NT2/D1 (cell line): ENCODE results near the gene ZNF334.

Source experiments
- DNase-seq: peaks from one replicate; pipeline ENCODE4 v3.0.0-alpha.2; 2011; ENCODE audit warnings: low read depth, low spot score
- H3K27me3 ChIP-seq: 2 replicates; pipeline ENCODE4 v1.6.0; 2011; ENCODE audit warnings: mild to moderate bottlenecking; ENCODE audit not compliant: insufficient read length, insufficient read depth
- H3K36me3 ChIP-seq: 2 replicates; pipeline ENCODE4 v1.6.1; 2011; ENCODE audit warnings: mild to moderate bottlenecking, low read length, mixed read lengths; ENCODE audit not compliant: insufficient read depth, insufficient read length
- H3K4me1 ChIP-seq: 2 replicates; pipeline ENCODE4 v1.5.1; 2011; ENCODE audit not compliant: insufficient read depth, insufficient read length
- H3K4me3 ChIP-seq: 2 replicates; pipeline ENCODE4 v1.5.1; 2011; ENCODE audit warnings: low read depth; ENCODE audit not compliant: insufficient read length
- H3K9ac ChIP-seq: 2 replicates; pipeline ENCODE4 v1.6.0; 2011; ENCODE audit warnings: low read depth; ENCODE audit not compliant: insufficient read length
- H3K9me3 ChIP-seq: 2 replicates; pipeline ENCODE4 v1.5.1; 2011; ENCODE audit warnings: mild to moderate bottlenecking, low read length; ENCODE audit not compliant: insufficient read depth
- SUZ12 ChIP-seq: IDR thresholded peaks from 2 replicates; pipeline ENCODE4 v1.6.1; 2011; ENCODE audit not compliant: insufficient read length, insufficient read depth; ENCODE audit errors: extremely low read depth
- YY1 ChIP-seq: IDR thresholded peaks from 2 replicates; pipeline ENCODE4 v1.6.1; 2011; ENCODE audit not compliant: insufficient read length, insufficient read depth
- ZNF274 ChIP-seq: IDR thresholded peaks from 2 replicates; pipeline ENCODE4 v1.6.1; 2011; ENCODE audit warnings: mild to moderate bottlenecking, low read depth, low read length

The ZNF334 gene

GRCh38 chr20:46505506-46505905, 7.9 kb downstream of the ZNF334 start:
- TF ChIP-seq ZNF274 (no peak), SUZ12 (no peak), YY1 (no peak)
- Histone ChIP-seq H3K9ac (no peak overlapping the region), H3K9me3 (peaks cover 84% of the 10 kb centered on the region), H3K4me3 (no peak overlapping the region), H3K27me3 (no peaks in the 10 kb centered on the region), H3K36me3 (peaks cover 88% of the 10 kb centered on the region), H3K4me1 (no peaks in the 10 kb centered on the region)
- no peak for DNase-seq

DNA sequence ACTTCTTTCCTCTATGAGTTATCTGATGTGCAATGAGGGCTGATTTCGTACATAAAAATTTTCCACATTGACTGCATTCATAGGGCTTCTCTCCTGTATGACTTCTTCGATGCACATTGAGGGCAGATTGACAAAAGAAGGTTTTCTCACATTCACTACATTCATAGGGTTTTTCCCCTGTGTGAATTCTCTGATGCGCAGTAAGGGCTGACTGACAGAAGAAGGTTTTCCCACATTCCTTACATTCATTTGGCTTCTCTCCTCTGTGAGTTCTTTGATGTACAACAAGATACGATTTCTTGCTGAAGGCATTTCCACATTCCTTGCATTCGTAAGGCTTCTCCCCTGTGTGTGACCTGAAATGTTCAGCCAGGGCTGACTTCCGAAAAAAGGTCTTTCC, 11.4 kb downstream of the ZNF334 start:
- DNase-seq, result no peak
- Histone ChIP-seq H3K9ac (no peak overlapping the region), H3K36me3 (peaks cover 86% of the 10 kb centered on the region), H3K27me3 (no peaks in the 10 kb centered on the region), H3K9me3 (peaks cover 93% of the 10 kb centered on the region), H3K4me3 (no peak overlapping the region), H3K4me1 (no peaks in the 10 kb centered on the region)
- TF ChIP-seq YY1 (no peak), ZNF274 (no peak), SUZ12 (no peak)

- H3K9ac ChIP-seq, result no peak overlapping the region
- no peak overlapping the region for H3K4me3 ChIP-seq
- no peak for DNase-seq
- TF ChIP-seq YY1 (no peak), ZNF274 (no peak), SUZ12 (no peak)
- no peaks in the 10 kb centered on the region for H3K4me1 ChIP-seq
- peaks cover 89% of the 10 kb centered on the region for H3K36me3 ChIP-seq
- no peaks in the 10 kb centered on the region for H3K27me3 ChIP-seq
- peaks cover 89% of the 10 kb centered on the region for H3K9me3 ChIP-seq
Observed at GRCh38 chr20:46501337-46501942, 11.9 kb downstream of the ZNF334 start.

GRCh38 chr20:46494077-46494476, 19.3 kb downstream of the ZNF334 start:
- no peak for DNase-seq

DNA sequence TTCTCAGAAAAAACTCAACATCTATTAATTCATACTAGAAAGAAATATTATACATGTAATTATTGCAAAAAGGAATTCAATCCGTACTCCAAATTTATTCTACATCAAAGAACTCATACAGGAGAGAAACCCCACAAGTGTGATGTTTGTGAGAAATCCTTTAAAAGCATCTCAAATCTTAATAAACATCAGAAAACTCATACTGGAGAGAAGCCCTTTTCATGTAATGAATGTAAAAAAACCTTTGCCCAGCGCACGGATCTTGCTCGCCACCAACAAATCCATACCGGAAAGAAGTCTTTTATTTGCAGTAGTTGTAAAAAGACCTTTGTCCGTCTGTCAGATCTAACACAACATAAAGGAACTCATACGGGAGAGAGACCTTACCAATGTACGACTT, 22.0 kb downstream of the ZNF334 start:
- H3K27me3 ChIP-seq, result no peaks in the 10 kb centered on the region
- DNase-seq, result no peak
- no peaks in the 10 kb centered on the region for H3K4me1 ChIP-seq
- no peaks in the 10 kb centered on the region for H3K9me3 ChIP-seq
- no peak overlapping the region for H3K9ac ChIP-seq
- no peak for TF ChIP-seq YY1
- TF ChIP-seq SUZ12, result no peak
- TF ChIP-seq ZNF274, result no peak
- H3K4me3 ChIP-seq, result no peak overlapping the region
- peaks cover 17% of the 10 kb centered on the region for H3K36me3 ChIP-seq

More at GRCh38 chr20:46494077-46494476, 19.3 kb downstream of the ZNF334 start:
- no peaks in the 10 kb centered on the region for H3K27me3 ChIP-seq
- H3K4me3 ChIP-seq, result no peak overlapping the region
- H3K36me3 ChIP-seq, result peaks cover 35% of the 10 kb centered on the region
- no peaks in the 10 kb centered on the region for H3K4me1 ChIP-seq
- no peak for TF ChIP-seq ZNF274
- no peak for TF ChIP-seq SUZ12
- TF ChIP-seq YY1, result no peak
- no peak overlapping the region for H3K9ac ChIP-seq
- H3K9me3 ChIP-seq, result peaks cover 15% of the 10 kb centered on the region

DNA sequence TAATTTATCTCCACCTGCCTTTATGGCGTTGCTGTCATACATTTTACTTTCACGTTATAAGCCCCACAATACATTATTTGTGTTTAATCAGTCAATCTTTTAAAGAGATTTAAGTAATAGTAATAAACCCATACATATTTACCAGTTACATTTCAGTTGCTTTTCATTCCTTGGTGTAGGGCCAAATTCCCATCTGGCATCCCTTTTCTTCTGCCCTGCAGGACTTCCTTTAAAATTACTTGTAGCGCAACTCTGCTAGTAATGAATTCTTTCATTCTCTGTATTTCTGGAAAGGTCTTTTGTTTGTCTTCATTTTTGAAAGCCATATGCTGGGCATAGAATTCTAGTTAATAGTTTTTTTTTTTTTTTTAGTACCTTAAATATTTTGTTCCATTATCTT, 24.9 kb downstream of the ZNF334 start:
- TF ChIP-seq ZNF274, result no peak
- no peak for TF ChIP-seq YY1
- TF ChIP-seq SUZ12, result no peak
- Histone ChIP-seq H3K9ac (no peak overlapping the region), H3K4me3 (no peak overlapping the region), H3K36me3 (peaks cover 5% of the 10 kb centered on the region), H3K27me3 (no peaks in the 10 kb centered on the region), H3K9me3 (no peaks in the 10 kb centered on the region), H3K4me1 (no peaks in the 10 kb centered on the region)
- no peak for DNase-seq

GRCh38 chr20:46487628-46488027, 25.7 kb downstream of the ZNF334 start:
- TF ChIP-seq YY1 (no peak), ZNF274 (no peak), SUZ12 (no peak)
- no peaks in the 10 kb centered on the region for H3K9me3 ChIP-seq

More at GRCh38 chr20:46487628-46488027, 25.7 kb downstream of the ZNF334 start:
- Histone ChIP-seq H3K4me3 (no peak overlapping the region), H3K36me3 (peaks cover 5% of the 10 kb centered on the region), H3K9ac (no peak overlapping the region), H3K27me3 (no peaks in the 10 kb centered on the region), H3K4me1 (no peaks in the 10 kb centered on the region)
- DNase-seq, result no peak
